Thymus (tissue), 2 donors: ENCODE measurements around the gene ZPR1. TPM values are rescaled to one million over a fixed set of nuclear protein-coding genes. Genes with fewer than 3 reads are reported as not detected.

Experiments
- polyA plus RNA-seq: library from polyadenylated mRNA; stranded (reverse); fragments of 200-250 nt; gene quantifications from one replicate; pipeline ENCODE4 v1.2.3, GENCODE V29; 2013
- total RNA-seq: library from RNA; stranded (reverse); fragments of 120-200 nt; gene quantifications from one replicate; pipeline ENCODE4 v1.2.4, GENCODE V29; 2013
- donor health status: healthy.

The ZPR1 gene
- total and polyA plus RNA-seq, 2 donors = 21.3 to 37.2 TPM

Other genes starting within 250 kb of the ZPR1 start
- gene BUD13, start 15.0 kb downstream of the ZPR1 start, total RNA-seq = 36.9 TPM
- 18.1 TPM for gene BUD13, start 15.0 kb downstream of the ZPR1 start, polyA plus RNA-seq
- 0.05 TPM for gene APOA5, start 3.9 kb upstream of the ZPR1 start, total RNA-seq
- 0.07 TPM for gene APOA5, start 3.9 kb upstream of the ZPR1 start, polyA plus RNA-seq
- 1.7 TPM for gene APOA4, start 35.3 kb upstream of the ZPR1 start, total RNA-seq
- 3.2 TPM for gene APOA4, start 35.3 kb upstream of the ZPR1 start, polyA plus RNA-seq
- 1.1 TPM for gene APOC3, start 41.9 kb upstream of the ZPR1 start, total RNA-seq
- gene APOC3, start 41.9 kb upstream of the ZPR1 start, polyA plus RNA-seq = 9.8 TPM
- 2.3 TPM for gene APOA1, start 49.6 kb upstream of the ZPR1 start, total RNA-seq
- 12.3 TPM for gene APOA1, start 49.6 kb upstream of the ZPR1 start, polyA plus RNA-seq